ENCODE results near the gene PIP4K2A.
"Not testable (repeated sequence)": the region's sequence is repeated elsewhere in the genome, so short reads cannot be mapped to it uniquely, and the experiment has no call there.

The PIP4K2A gene

GRCh38 chr10:22753786-22754185 is 39.4 kb upstream of the PIP4K2A start:
- H3K18ac ChIP-seq (ENCODE audit: low read length): no peak overlapping the region

GRCh38 chr10:22752272-22752889 is 38.0 kb upstream of the PIP4K2A start:
- H3K9ac ChIP-seq (ENCODE audit: low read length): no peak overlapping the region
- H3K23ac ChIP-seq (ENCODE audit: low read length): no peak overlapping the region
- no peak overlapping the region for H3K4ac ChIP-seq (ENCODE audit: low read depth, low read length)
- no peak overlapping the region for H3K56ac ChIP-seq (ENCODE audit: low read length)
- H3K4me1 ChIP-seq (ENCODE audit: control insufficient read depth, low read depth, low read length): no peaks in the 10 kb centered on the region
- H3K36me3 ChIP-seq (ENCODE audit: control insufficient read depth, insufficient read depth, low read length): no peaks in the 10 kb centered on the region
- no peaks in the 10 kb centered on the region for H3K79me2 ChIP-seq (ENCODE audit: control insufficient read depth, insufficient read depth, low read length)
- H4K5ac ChIP-seq (ENCODE audit: low read length): no peak overlapping the region
- no peaks in the 10 kb centered on the region for H3K27me3 ChIP-seq (ENCODE audit: insufficient read depth, low read length, poor library complexity)
- no peak overlapping the region for H2BK5ac ChIP-seq (ENCODE audit: low read length)
- H2BK120ac ChIP-seq (ENCODE audit: low read depth, low read length): no peak overlapping the region
- H4K8ac ChIP-seq (ENCODE audit: low read depth, low read length): no peak overlapping the region
- H3K4me3 ChIP-seq (ENCODE audit: low read length): no peak overlapping the region
- H2AK5ac ChIP-seq (ENCODE audit: low read length): no peak overlapping the region
- no peak overlapping the region for H3K18ac ChIP-seq (ENCODE audit: low read length)
- DNase-seq: no peak
- H2BK15ac ChIP-seq (replicated peaks; ENCODE audit: low read depth): no peak overlapping the region
- no peak overlapping the region for H3K27ac ChIP-seq (ENCODE audit: low read depth, low read length)
- WGBS (ENCODE audit: extremely low coverage, insufficient coverage, low lambda C conversion rate): 100% methylated on average over 1 of the region's 2 CpGs
- no peaks in the 10 kb centered on the region for H3K79me1 ChIP-seq (ENCODE audit: low read length)
- no peak overlapping the region for H3K4me2 ChIP-seq (ENCODE audit: low read length)

More at GRCh38 chr10:22753786-22754185, 39.4 kb upstream of the PIP4K2A start:
- H4K8ac ChIP-seq (ENCODE audit: low read depth, low read length): no peak overlapping the region
- H2AK5ac ChIP-seq (ENCODE audit: low read length): no peak overlapping the region
- H3K4me3 ChIP-seq (ENCODE audit: low read length): no peak overlapping the region
- DNase-seq: no peak
- H3K9ac ChIP-seq (ENCODE audit: low read length): no peak overlapping the region
- H3K36me3 ChIP-seq (ENCODE audit: control insufficient read depth, insufficient read depth, low read length): no peaks in the 10 kb centered on the region
- no peak overlapping the region for H3K27ac ChIP-seq (ENCODE audit: low read depth, low read length)
- WGBS (ENCODE audit: extremely low coverage, insufficient coverage, low lambda C conversion rate): no CpG with 5 or more reads among the region's 3 CpGs
- H4K5ac ChIP-seq (ENCODE audit: low read length): no peak overlapping the region
- H3K79me2 ChIP-seq (ENCODE audit: control insufficient read depth, insufficient read depth, low read length): no peaks in the 10 kb centered on the region
- no peak overlapping the region for H3K56ac ChIP-seq (ENCODE audit: low read length)
- no peaks in the 10 kb centered on the region for H3K4me1 ChIP-seq (ENCODE audit: control insufficient read depth, low read depth, low read length)
- no peak overlapping the region for H3K4me2 ChIP-seq (ENCODE audit: low read length)
- H2BK15ac ChIP-seq (replicated peaks; ENCODE audit: low read depth): no peak overlapping the region
- H3K23ac ChIP-seq (ENCODE audit: low read length): no peak overlapping the region
- H3K27me3 ChIP-seq (ENCODE audit: insufficient read depth, low read length, poor library complexity): no peaks in the 10 kb centered on the region
- no peak overlapping the region for H2BK5ac ChIP-seq (ENCODE audit: low read length)
- no peaks in the 10 kb centered on the region for H3K79me1 ChIP-seq (ENCODE audit: low read length)
- H2BK120ac ChIP-seq (ENCODE audit: low read depth, low read length): no peak overlapping the region
- H3K4ac ChIP-seq (ENCODE audit: low read depth, low read length): no peak overlapping the region

DNA sequence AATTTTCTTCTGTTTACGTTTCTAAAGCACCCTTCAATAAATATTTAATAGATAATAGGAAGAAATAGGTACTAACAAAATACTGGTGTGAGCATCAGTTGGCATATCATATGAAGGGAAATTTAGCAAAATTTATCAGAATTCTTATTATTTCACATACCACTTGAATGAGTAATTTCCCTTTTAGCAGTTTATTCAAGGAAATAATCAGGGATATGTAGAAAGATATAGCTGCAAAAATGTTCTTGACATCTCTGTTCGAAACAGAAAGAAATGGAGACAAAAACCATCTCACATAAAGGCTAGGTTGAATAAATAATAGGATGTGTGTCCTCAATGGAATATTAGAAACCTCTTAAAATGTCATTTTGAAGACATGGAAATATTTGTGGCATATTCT is 35.8 kb upstream of the PIP4K2A start:
- Histone ChIP-seq H3K4me1 (ENCODE audit: control insufficient read depth, low read depth, low read length) (no peaks in the 10 kb centered on the region), H3K23ac (ENCODE audit: low read length) (no peak overlapping the region), H2BK15ac (replicated peaks; ENCODE audit: low read depth) (no peak overlapping the region), H3K18ac (ENCODE audit: low read length) (no peak overlapping the region), H3K4me3 (ENCODE audit: low read length) (no peak overlapping the region), H3K9ac (ENCODE audit: low read length) (no peak overlapping the region), H4K5ac (ENCODE audit: low read length) (no peak overlapping the region), H2BK120ac (ENCODE audit: low read depth, low read length) (no peak overlapping the region), H3K27me3 (ENCODE audit: insufficient read depth, low read length, poor library complexity) (no peaks in the 10 kb centered on the region), H2BK5ac (ENCODE audit: low read length) (no peak overlapping the region), H3K36me3 (ENCODE audit: control insufficient read depth, insufficient read depth, low read length) (no peaks in the 10 kb centered on the region), H3K27ac (ENCODE audit: low read depth, low read length) (no peak overlapping the region), H3K4me2 (ENCODE audit: low read length) (no peak overlapping the region), H3K56ac (ENCODE audit: low read length) (no peak overlapping the region), H3K4ac (ENCODE audit: low read depth, low read length) (no peak overlapping the region), H3K79me2 (ENCODE audit: control insufficient read depth, insufficient read depth, low read length) (no peaks in the 10 kb centered on the region), H3K79me1 (ENCODE audit: low read length) (no peaks in the 10 kb centered on the region), H2AK5ac (ENCODE audit: low read length) (no peak overlapping the region), H4K8ac (ENCODE audit: low read depth, low read length) (no peak overlapping the region)
- WGBS (ENCODE audit: extremely low coverage, insufficient coverage, low lambda C conversion rate): no CpG with 5 or more reads among the region's 2 CpGs
- no peak for DNase-seq

- not testable (repeated sequence) for H2BK5ac ChIP-seq (ENCODE audit: low read length); H3K4me1 ChIP-seq (ENCODE audit: control insufficient read depth, low read depth, low read length); H3K79me1 ChIP-seq (ENCODE audit: low read length); H3K23ac ChIP-seq (ENCODE audit: low read length); H4K8ac ChIP-seq (ENCODE audit: low read depth, low read length); DNase-seq; H3K18ac ChIP-seq (ENCODE audit: low read length); H2BK15ac ChIP-seq (replicated peaks; ENCODE audit: low read depth); H3K4ac ChIP-seq (ENCODE audit: low read depth, low read length); H3K27ac ChIP-seq (ENCODE audit: low read depth, low read length); H3K79me2 ChIP-seq (ENCODE audit: control insufficient read depth, insufficient read depth, low read length); H3K56ac ChIP-seq (ENCODE audit: low read length); H3K4me3 ChIP-seq (ENCODE audit: low read length); H2BK120ac ChIP-seq (ENCODE audit: low read depth, low read length); H3K36me3 ChIP-seq (ENCODE audit: control insufficient read depth, insufficient read depth, low read length); H2AK5ac ChIP-seq (ENCODE audit: low read length); H4K5ac ChIP-seq (ENCODE audit: low read length); H3K4me2 ChIP-seq (ENCODE audit: low read length); H3K27me3 ChIP-seq (ENCODE audit: insufficient read depth, low read length, poor library complexity); H3K9ac ChIP-seq (ENCODE audit: low read length)
- no CpG with 5 or more reads among the region's 2 CpGs for whole genome bisulfite sequencing (ENCODE audit: extremely low coverage, insufficient coverage, low lambda C conversion rate)
Observed at GRCh38 chr10:22744858-22745257, 30.5 kb upstream of the PIP4K2A start.

DNA sequence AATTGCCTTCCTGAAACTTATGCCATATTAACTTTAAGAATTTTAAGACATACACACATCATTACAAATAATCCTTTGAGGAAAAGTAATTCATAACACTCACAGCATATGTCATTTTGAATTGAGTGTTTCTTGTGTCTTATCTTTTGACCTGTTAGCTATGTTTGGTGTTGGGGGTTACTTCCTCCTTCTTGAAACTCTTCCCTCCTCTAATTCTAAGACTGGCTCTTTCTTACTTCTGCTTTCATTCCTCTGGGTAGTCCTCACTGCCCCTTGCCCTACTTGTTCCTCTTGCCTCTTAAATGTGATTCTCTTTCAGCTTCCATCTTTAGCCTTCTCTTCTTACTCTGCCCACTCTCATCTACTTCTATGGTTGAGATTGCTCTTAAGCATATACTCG is 28.3 kb upstream of the PIP4K2A start:
- Histone ChIP-seq H3K56ac (ENCODE audit: low read length) (no peak overlapping the region), H3K4ac (ENCODE audit: low read depth, low read length) (no peak overlapping the region), H3K4me3 (ENCODE audit: low read length) (no peak overlapping the region), H3K4me2 (ENCODE audit: low read length) (no peak overlapping the region), H3K4me1 (ENCODE audit: control insufficient read depth, low read depth, low read length) (no peaks in the 10 kb centered on the region), H2BK5ac (ENCODE audit: low read length) (no peak overlapping the region), H3K18ac (ENCODE audit: low read length) (no peak overlapping the region), H3K23ac (ENCODE audit: low read length) (no peak overlapping the region), H2AK5ac (ENCODE audit: low read length) (no peak overlapping the region), H3K79me1 (ENCODE audit: low read length) (no peaks in the 10 kb centered on the region), H3K27ac (ENCODE audit: low read depth, low read length) (no peak overlapping the region), H2BK120ac (ENCODE audit: low read depth, low read length) (no peak overlapping the region), H3K36me3 (ENCODE audit: control insufficient read depth, insufficient read depth, low read length) (no peaks in the 10 kb centered on the region), H2BK15ac (replicated peaks; ENCODE audit: low read depth) (no peak overlapping the region), H4K8ac (ENCODE audit: low read depth, low read length) (no peak overlapping the region), H3K79me2 (ENCODE audit: control insufficient read depth, insufficient read depth, low read length) (no peaks in the 10 kb centered on the region), H3K27me3 (ENCODE audit: insufficient read depth, low read length, poor library complexity) (no peaks in the 10 kb centered on the region), H3K9ac (ENCODE audit: low read length) (no peak overlapping the region), H4K5ac (ENCODE audit: low read length) (no peak overlapping the region)
- no CpG with 5 or more reads among the region's 1 CpG for WGBS (ENCODE audit: extremely low coverage, insufficient coverage, low lambda C conversion rate)
- no peak for DNase-seq

- H4K8ac ChIP-seq (ENCODE audit: low read depth, low read length); H4K5ac ChIP-seq (ENCODE audit: low read length); H3K4me3 ChIP-seq (ENCODE audit: low read length); H3K23ac ChIP-seq (ENCODE audit: low read length); H2AK5ac ChIP-seq (ENCODE audit: low read length); H3K79me2 ChIP-seq (ENCODE audit: control insufficient read depth, insufficient read depth, low read length); H3K56ac ChIP-seq (ENCODE audit: low read length); H3K4me2 ChIP-seq (ENCODE audit: low read length); H3K27ac ChIP-seq (ENCODE audit: low read depth, low read length); H3K18ac ChIP-seq (ENCODE audit: low read length); H3K27me3 ChIP-seq (ENCODE audit: insufficient read depth, low read length, poor library complexity); H2BK5ac ChIP-seq (ENCODE audit: low read length); H3K9ac ChIP-seq (ENCODE audit: low read length); DNase-seq; H3K4me1 ChIP-seq (ENCODE audit: control insufficient read depth, low read depth, low read length); H3K79me1 ChIP-seq (ENCODE audit: low read length); H3K4ac ChIP-seq (ENCODE audit: low read depth, low read length); H2BK120ac ChIP-seq (ENCODE audit: low read depth, low read length); H3K36me3 ChIP-seq (ENCODE audit: control insufficient read depth, insufficient read depth, low read length); H2BK15ac ChIP-seq (replicated peaks; ENCODE audit: low read depth): not testable (repeated sequence)
- no CpG with 5 or more reads among the region's 4 CpGs for WGBS (ENCODE audit: extremely low coverage, insufficient coverage, low lambda C conversion rate)
Observed at GRCh38 chr10:22741631-22742030, 27.3 kb upstream of the PIP4K2A start.
